Vagina (tissue), 2 donors: ENCODE data around the gene KCNF1. TPM values are rescaled to one million over a fixed set of nuclear protein-coding genes. Genes with fewer than 3 reads are reported as not detected.

Experiments used
- DNase-seq, 2 donors: peaks; one replicate each; pipeline ENCODE4 v3.0.0-alpha.2; 2017; ENCODE audit errors: extremely low spot score in 2 of 2
- H3K27ac ChIP-seq: fragments of 200-600 bp; sonication (generic); one replicate; pipeline ENCODE4 v1.5.1; 2019
- H3K27me3 ChIP-seq: fragments of 200-600 bp; sonication (generic); one replicate; pipeline ENCODE4 v1.5.1; 2019
- H3K36me3 ChIP-seq, 2 donors: fragments of 200-600 bp; sonication (generic); one replicate each; pipeline ENCODE4 v1.5.1; 2017 to 2019
- H3K4me1 ChIP-seq: fragments of 200-600 bp; sonication (generic); one replicate; pipeline ENCODE4 v1.5.1; 2019
- H3K4me3 ChIP-seq, 2 donors: fragments of 200-600 bp; sonication (generic); 1 replicate in 1 of 2; 2 replicates in 1 of 2; pipeline ENCODE4 v1.5.1; 2016 to 2019
- H3K9me3 ChIP-seq: fragments of 200-600 bp; sonication (generic); one replicate; pipeline ENCODE4 v1.5.1; 2019
- POLR2A ChIP-seq, 2 donors: fragments of 450-650 bp; IDR thresholded peaks; one replicate each; pipeline ENCODE4 v1.6.1; 2017; ENCODE audit warnings: antibody characterized with exemption in 2 of 2, mild to moderate bottlenecking in 2 of 2, moderate library complexity in 2 of 2
- POLR2AphosphoS5 ChIP-seq, 2 donors: sonication (generic); formaldehyde crosslinking; IDR thresholded peaks; one replicate each; pipeline ENCODE4 v1.9.0; 2017; ENCODE audit warnings: antibody characterized with exemption in 2 of 2, mild to moderate bottlenecking in 2 of 2, low read depth in 1 of 2; ENCODE audit not compliant: insufficient read depth in 1 of 2
- intact Hi-C: fragments of 100-400 bp; cut with DNase I; formaldehyde crosslinking; loops from one replicate; pipeline ENCODE4 v1.15.1; 2023
- total RNA-seq: library from RNA; depleted of rRNA; stranded (reverse); fragments of >200 nt; gene quantifications from one replicate; pipeline ENCODE4 v1.2.3, GENCODE V29; 2016
- TF ChIP-seq, protein P1 (sequence below), 3 experiments: fragments of 450-650 bp in 2 of 3; fragments of 200-600 bp in 1 of 3; sonication (generic) in 1 of 3; IDR thresholded peaks; one replicate each; pipeline ENCODE4 v1.5.1; 2017 to 2019; ENCODE audit warnings: antibody characterized with exemption in 3 of 3, mild to moderate bottlenecking in 2 of 3, moderate library complexity in 2 of 3

KCNF1 gene
- total RNA-seq, 1 donor from 2014 or later, result not detected

DNA sequence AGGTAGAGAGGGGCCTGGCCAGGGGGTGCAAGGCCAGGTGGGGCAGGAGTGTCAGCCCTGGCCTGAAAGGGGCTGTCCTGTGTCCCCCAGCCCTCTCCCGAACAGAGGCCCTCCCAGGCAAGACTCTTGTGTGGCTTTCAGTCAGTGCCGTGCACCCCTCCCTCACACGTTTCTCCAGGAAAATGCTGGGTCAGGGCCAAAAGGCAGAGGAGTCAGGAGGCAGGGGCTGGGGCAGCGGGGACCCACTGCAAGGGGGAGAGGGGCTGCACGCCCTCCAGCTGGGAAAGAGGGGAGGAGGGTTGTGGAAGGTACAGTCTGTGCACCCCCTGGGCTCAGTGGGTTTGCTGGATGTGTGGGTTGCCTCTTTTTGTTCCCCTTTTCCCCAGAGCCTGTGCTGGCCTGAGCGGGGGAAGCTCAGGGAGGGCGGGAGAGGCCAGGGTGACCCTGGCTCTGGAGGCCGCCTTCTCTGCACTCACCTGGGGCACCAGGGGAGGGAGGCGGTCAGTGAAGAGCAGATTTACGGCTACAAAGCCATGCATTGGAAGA is 4.1 kb downstream of the KCNF1 start:
- intact Hi-C loops, result no loop called here

GRCh38 chr2:10916953-10917352 is 5.2 kb downstream of the KCNF1 start:
- H3K27me3 ChIP-seq, result no peaks in the 10 kb centered on the region
- H3K36me3 ChIP-seq, result no peaks in the 10 kb centered on the region
- no peak for TF ChIP-seq POLR2AphosphoS5 (IDR thresholded peaks at IDR 0.05; ENCODE audit: insufficient read depth in 1 of 2, low read depth in 1 of 2)
- TF ChIP-seq POLR2A (IDR thresholded peaks at IDR 0.05), result no peak
- TF ChIP-seq, protein P1, sequence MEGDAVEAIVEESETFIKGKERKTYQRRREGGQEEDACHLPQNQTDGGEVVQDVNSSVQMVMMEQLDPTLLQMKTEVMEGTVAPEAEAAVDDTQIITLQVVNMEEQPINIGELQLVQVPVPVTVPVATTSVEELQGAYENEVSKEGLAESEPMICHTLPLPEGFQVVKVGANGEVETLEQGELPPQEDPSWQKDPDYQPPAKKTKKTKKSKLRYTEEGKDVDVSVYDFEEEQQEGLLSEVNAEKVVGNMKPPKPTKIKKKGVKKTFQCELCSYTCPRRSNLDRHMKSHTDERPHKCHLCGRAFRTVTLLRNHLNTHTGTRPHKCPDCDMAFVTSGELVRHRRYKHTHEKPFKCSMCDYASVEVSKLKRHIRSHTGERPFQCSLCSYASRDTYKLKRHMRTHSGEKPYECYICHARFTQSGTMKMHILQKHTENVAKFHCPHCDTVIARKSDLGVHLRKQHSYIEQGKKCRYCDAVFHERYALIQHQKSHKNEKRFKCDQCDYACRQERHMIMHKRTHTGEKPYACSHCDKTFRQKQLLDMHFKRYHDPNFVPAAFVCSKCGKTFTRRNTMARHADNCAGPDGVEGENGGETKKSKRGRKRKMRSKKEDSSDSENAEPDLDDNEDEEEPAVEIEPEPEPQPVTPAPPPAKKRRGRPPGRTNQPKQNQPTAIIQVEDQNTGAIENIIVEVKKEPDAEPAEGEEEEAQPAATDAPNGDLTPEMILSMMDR (IDR thresholded peaks at IDR 0.05), result no peak
- intact Hi-C loops, result no loop called here
- no peak overlapping the region for H3K4me3 ChIP-seq
- no peaks in the 10 kb centered on the region for H3K9me3 ChIP-seq
- no peak overlapping the region for H3K27ac ChIP-seq
- no peak for DNase-seq
- no peaks in the 10 kb centered on the region for H3K4me1 ChIP-seq

More for the DNA sequence above, 4.1 kb downstream of the KCNF1 start:
- no peak for DNase-seq
- H3K4me1 ChIP-seq, result peaks cover 5% of the 10 kb centered on the region
- H3K4me3 ChIP-seq, result no peak overlapping the region
- H3K27ac ChIP-seq, result no peak overlapping the region
- H3K27me3 ChIP-seq, result no peaks in the 10 kb centered on the region
- H3K36me3 ChIP-seq, result no peaks in the 10 kb centered on the region
- no peaks in the 10 kb centered on the region for H3K9me3 ChIP-seq
- TF ChIP-seq POLR2A (IDR thresholded peaks at IDR 0.05) (no peak), POLR2AphosphoS5 (IDR thresholded peaks at IDR 0.05; ENCODE audit: insufficient read depth in 1 of 2, low read depth in 1 of 2) (no peak)
- TF ChIP-seq, protein P1 (IDR thresholded peaks at IDR 0.05), result no peak

GRCh38 chr2:10917927-10918326 is 6.2 kb downstream of the KCNF1 start:
- DNase-seq, result no peak
- Histone ChIP-seq H3K9me3 (no peaks in the 10 kb centered on the region), H3K27me3 (no peaks in the 10 kb centered on the region), H3K4me1 (no peaks in the 10 kb centered on the region), H3K27ac (no peak overlapping the region), H3K4me3 (no peak overlapping the region), H3K36me3 (no peaks in the 10 kb centered on the region)
- TF ChIP-seq POLR2A (IDR thresholded peaks at IDR 0.05), result no peak
- TF ChIP-seq, protein P1 (IDR thresholded peaks at IDR 0.05), result no peak
- TF ChIP-seq POLR2AphosphoS5 (IDR thresholded peaks at IDR 0.05; ENCODE audit: insufficient read depth in 1 of 2, low read depth in 1 of 2), result no peak
- intact Hi-C loops, result no loop called here

DNA sequence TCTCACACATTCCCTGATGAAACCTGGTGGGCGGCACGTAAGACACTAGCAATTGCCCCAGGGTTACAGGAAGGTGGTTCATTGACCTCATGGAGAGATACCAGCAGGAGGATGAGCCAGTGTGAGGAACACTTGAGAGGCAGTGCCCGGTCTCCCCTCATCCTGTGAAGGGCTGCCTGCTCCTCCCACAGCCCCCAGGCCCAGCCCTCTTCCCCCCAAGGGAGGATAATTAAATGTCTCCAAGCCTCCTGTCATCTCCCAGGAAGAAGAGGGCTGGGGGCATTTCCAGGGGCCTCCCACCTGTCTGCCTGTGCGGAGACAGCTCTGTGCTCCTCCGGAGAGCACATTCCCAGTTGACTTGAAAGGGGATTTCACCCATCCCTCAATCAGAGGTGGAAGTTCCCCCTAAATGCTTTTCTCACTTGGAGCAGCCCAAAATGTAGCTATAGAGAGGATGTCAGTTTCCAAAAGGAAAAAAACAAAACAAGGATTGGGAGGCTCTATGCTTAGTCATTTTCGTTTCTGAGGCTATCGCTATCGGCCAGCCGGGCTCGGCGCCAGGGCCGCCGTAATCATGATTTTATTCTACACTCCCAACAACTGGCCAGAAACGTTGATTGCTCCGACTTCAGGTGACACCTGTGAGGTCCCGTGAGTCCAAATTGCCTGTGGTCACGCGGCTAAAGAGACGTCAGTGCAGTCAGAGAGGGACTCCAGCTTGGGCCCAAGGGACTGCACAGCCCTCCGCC is 7.1 kb downstream of the KCNF1 start:
- TF ChIP-seq POLR2AphosphoS5 (IDR thresholded peaks at IDR 0.05; ENCODE audit: insufficient read depth in 1 of 2, low read depth in 1 of 2), result no peak
- no peak for TF ChIP-seq POLR2A (IDR thresholded peaks at IDR 0.05)
- no peak for DNase-seq
- Histone ChIP-seq H3K27ac (no peak overlapping the region), H3K4me3 (no peak overlapping the region), H3K36me3 (no peaks in the 10 kb centered on the region), H3K27me3 (no peaks in the 10 kb centered on the region), H3K4me1 (no peaks in the 10 kb centered on the region), H3K9me3 (no peaks in the 10 kb centered on the region)
- intact Hi-C loops, result no loop called here

GRCh38 chr2:10919410-10919770 is 7.7 kb downstream of the KCNF1 start:
- H3K4me1 ChIP-seq, result no peaks in the 10 kb centered on the region
- H3K4me3 ChIP-seq, result no peak overlapping the region
- intact Hi-C loops, result no loop called here
- no peaks in the 10 kb centered on the region for H3K36me3 ChIP-seq
- no peak for DNase-seq
- no peaks in the 10 kb centered on the region for H3K27me3 ChIP-seq
- TF ChIP-seq, protein P1 (IDR thresholded peaks at IDR 0.05), result no peak
- TF ChIP-seq POLR2A (IDR thresholded peaks at IDR 0.05) (no peak), POLR2AphosphoS5 (IDR thresholded peaks at IDR 0.05; ENCODE audit: insufficient read depth in 1 of 2, low read depth in 1 of 2) (no peak)
- no peaks in the 10 kb centered on the region for H3K9me3 ChIP-seq
- no peak overlapping the region for H3K27ac ChIP-seq
